ENCODE results near the gene KIAA2012. TPM values are rescaled to one million over a fixed set of nuclear protein-coding genes. Genes with fewer than 3 reads are reported as not detected.

Gene KIAA2012
- total and polyA plus RNA-seq, 2 of the 8 experiments (the other 6 are each of a cell fraction or from before 2014, with no cell fraction given) = not detected

DNA sequence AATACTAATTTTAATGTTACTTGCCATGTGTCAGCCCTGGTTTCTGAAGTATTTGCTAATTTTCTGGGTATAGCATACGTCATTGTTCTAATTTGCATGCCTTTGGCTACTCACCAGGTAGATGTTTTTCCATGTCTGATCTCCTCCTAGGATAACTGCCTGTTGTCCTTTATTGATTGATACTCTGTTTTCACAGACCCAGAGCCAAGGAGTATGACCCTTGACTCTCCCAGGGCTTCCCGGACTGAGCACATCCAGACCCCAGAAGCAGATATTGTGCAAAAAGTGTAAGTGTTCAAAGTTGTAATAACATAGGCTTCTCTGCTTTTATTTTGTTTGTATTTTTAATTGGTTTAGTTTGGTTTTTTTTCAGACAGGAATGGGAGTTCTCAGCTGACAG, 111.5 kb downstream of the KIAA2012 start:
- Histone ChIP-seq H3K14ac (ENCODE audit: insufficient read length) (no peak overlapping the region), H2BK120ac (replicated peaks; ENCODE audit: low read depth, low read length) (no peak overlapping the region), H3K36me3 (ENCODE audit: control insufficient read depth in 2 of 4, insufficient read depth in 4 of 4, low read length in 3 of 4) (no peaks in the 10 kb centered on the region), H3K4ac (replicated peaks; ENCODE audit: insufficient read length, low read depth, low read length) (no peak overlapping the region), H4K20me1 (replicated peaks in 1 of 2; ENCODE audit: control insufficient read depth in 1 of 2, insufficient read depth in 2 of 2, low read length in 2 of 2) (no peaks in the 10 kb centered on the region), H3K27ac (ENCODE audit: low read depth, low read length) (no peak overlapping the region), H3K9me3 (ENCODE audit: insufficient read depth in 2 of 2, low read depth in 1 of 2, low read length in 1 of 2) (no peaks in the 10 kb centered on the region), H3K56ac (replicated peaks; ENCODE audit: insufficient read length, low read depth, low read length) (no peak overlapping the region), H3K79me2 (ENCODE audit: control insufficient read depth in 1 of 2, insufficient read depth in 2 of 2, low read length in 2 of 2) (no peaks in the 10 kb centered on the region), H3K4me3 (ENCODE audit: extremely low read depth in 1 of 4, insufficient read depth in 2 of 4, low read depth in 3 of 4, low read length in 4 of 4) (no peak overlapping the region), H2BK20ac (ENCODE audit: low read length) (no peak overlapping the region), H3K27me3 (replicated peaks in 1 of 4; ENCODE audit: control insufficient read depth in 3 of 4, extremely low read depth in 1 of 4, insufficient read depth in 3 of 4, low read length in 3 of 4) (no peaks in the 10 kb centered on the region), H4K91ac (replicated peaks; ENCODE audit: insufficient read length, low read length) (no peak overlapping the region), H2AK5ac (ENCODE audit: low read depth, low read length) (no peak overlapping the region), H2BK15ac (ENCODE audit: low read length) (no peak overlapping the region), H3K79me1 (ENCODE audit: low read depth, low read length) (no peaks in the 10 kb centered on the region), H3K9ac (replicated peaks in 1 of 4; ENCODE audit: extremely low read depth in 1 of 4, low read depth in 3 of 4, low read length in 3 of 4) (no peak overlapping the region), H3K4me1 (replicated peaks in 1 of 4; ENCODE audit: control insufficient read depth in 3 of 4, insufficient read depth in 4 of 4, low read length in 3 of 4) (no peaks in the 10 kb centered on the region), H3K23ac (ENCODE audit: insufficient read length) (no peak overlapping the region), H4K5ac (ENCODE audit: insufficient read length, low read depth, low read length) (no peak overlapping the region), H2BK5ac (ENCODE audit: low read depth, low read length) (no peak overlapping the region), H3K4me2 (ENCODE audit: insufficient read depth in 1 of 2, low read depth in 2 of 2, low read length in 2 of 2) (no peak overlapping the region), H3K23me2 (ENCODE audit: low read depth, low read length) (no peaks in the 10 kb centered on the region), H3K18ac (ENCODE audit: extremely low read depth, low read length) (no peak overlapping the region), H2AFZ (ENCODE audit: low read length) (no peak overlapping the region), H4K8ac (ENCODE audit: extremely low read depth, insufficient read depth, low read length) (no peak overlapping the region), H2BK12ac (ENCODE audit: low read depth, low read length) (no peak overlapping the region)
- CTCF ChIA-PET (ENCODE audit: partially characterized antibody) = interaction anchor here (0.7 kb wide), 1 partner anchor 28 kb away, joined by 3 read pairs; no protein-coding TSS in a partner anchor
- FAIRE-seq (no peak), DNase-seq (ENCODE audit: low read depth in 1 of 2, low spot score in 2 of 2) (no peak)
- no peak for TF ChIP-seq SP1 (IDR thresholded peaks at IDR 0.05; ENCODE audit: low read depth, low read length)
- no peak for TF ChIP-seq RXRA (IDR thresholded peaks at IDR 0.05; ENCODE audit: insufficient read depth, low read depth, low read length)
- no peak for TF ChIP-seq TAF1 (IDR thresholded peaks at IDR 0.05; ENCODE audit: low read depth, low read length)
- TF ChIP-seq CREB1 (IDR thresholded peaks at IDR 0.05) = no peak
- TF ChIP-seq ZNF274 (IDR thresholded peaks at IDR 0.05; ENCODE audit: borderline replicate concordance, extremely low read depth, low read length) = no peak
- POLR2A ChIA-PET (ENCODE audit: partially characterized antibody) = interaction anchor here (0.6 kb wide), 1 partner anchor 542 kb away, joined by 3 read pairs; no protein-coding TSS in a partner anchor
- WGBS, 2 experiments (ENCODE audit: extremely low coverage in 1 of 2, insufficient coverage in 1 of 2, insufficient read length in 1 of 2, insufficient replicate concordance in 2 of 2, low coverage in 1 of 2, low lambda C conversion rate in 2 of 2, missing lambda C conversion rate in 1 of 2) = 82% methylated on average over 2 of the region's 2 CpGs; no CpG with 5 or more reads in 1 of the 2 experiments

All from H1 (cell line).